BLaER1 treated with 17β-estradiol and CSF1 and Interleukin-3, amounts not matched to agents 10 nM and 100 nM (cell line): ENCODE results near the gene GALNT2.

Source experiments
- H3K27ac ChIP-seq, 11 experiments: shearing (Covaris generic); formaldehyde crosslinking; 2 replicates each; pipeline ENCODE4 v1.8.1; 2022
- H3K27me3 ChIP-seq, 11 experiments: shearing (Covaris generic); formaldehyde crosslinking; 2 replicates each; pipeline ENCODE4 v1.8.1; 2022
- H3K36me3 ChIP-seq, 11 experiments: shearing (Covaris generic); formaldehyde crosslinking; 2 replicates each; pipeline ENCODE4 v1.8.1; 2022
- H3K4me1 ChIP-seq, 10 experiments: shearing (Covaris generic); formaldehyde crosslinking; 2 replicates each; pipeline ENCODE4 v1.8.1; 2022
- H3K4me2 ChIP-seq, 11 experiments: shearing (Covaris generic); formaldehyde crosslinking; 2 replicates each; pipeline ENCODE4 v1.8.1; 2022
- H3K4me3 ChIP-seq, 10 experiments: shearing (Covaris generic); formaldehyde crosslinking; 2 replicates each; pipeline ENCODE4 v1.8.1; 2022
- H3K9ac ChIP-seq, 11 experiments: shearing (Covaris generic); formaldehyde crosslinking; 2 replicates each; pipeline ENCODE4 v1.8.1; 2022
- H3K9me3 ChIP-seq, 11 experiments: shearing (Covaris generic); formaldehyde crosslinking; replicated peaks in 1 of 11; 2 replicates each; pipeline ENCODE4 v1.8.1; 2022
- H4K20me1 ChIP-seq, 11 experiments: shearing (Covaris generic); formaldehyde crosslinking; 2 replicates each; pipeline ENCODE4 v1.8.1; 2022
- Cebpa-rat ChIP-seq, 11 experiments: shearing (Covaris generic); IDR thresholded peaks; 2 replicates each; pipeline ENCODE4 v1.8.1; 2022

GALNT2 gene

GRCh38 chr1:230110971-230111370, 43.9 kb downstream of the GALNT2 start:
- peaks cover 94 to 100% (median 100%) of the 10 kb centered on the region in 10 experiments for H3K4me1 ChIP-seq
- H3K4me2 ChIP-seq, result peak overlapping the region; percentile 91 to 99 (median 94); a peak in 19 of 22 replicates
- H4K20me1 ChIP-seq, result peaks cover 40 to 86% (median 74%) of the 10 kb centered on the region in 11 experiments; a peak in 20 of 22 replicates
- no peaks in the 10 kb centered on the region for H3K27me3 ChIP-seq
- peak overlapping the region in 2 of 10 experiments; percentile 63 to 66; a peak in 2 of 20 replicates for H3K4me3 ChIP-seq
- H3K36me3 ChIP-seq, result peaks cover 0 to 29% (median 0%) of the 10 kb centered on the region in 11 experiments; a peak in 4 of 22 replicates
- no peak for TF ChIP-seq Cebpa-rat (IDR thresholded peaks at IDR 0.05)
- peak overlapping the region in 4 of 11 experiments; percentile 34 to 83 (median 60); a peak in 3 of 22 replicates for H3K9ac ChIP-seq
- 0 out of 22 replicates have a peak overlapping the region, but pooled peaks of 1 of the 11 experiments have one; percentile 47 for H3K27ac ChIP-seq
- no peaks in the 10 kb centered on the region for H3K9me3 ChIP-seq

- peaks cover 29 to 81% (median 62%) of the 10 kb centered on the region in 11 experiments; a peak in 20 of 22 replicates for H4K20me1 ChIP-seq
- peak overlapping the region; percentile 91 to 99 (median 94) for H3K4me2 ChIP-seq
- peaks cover 0 to 31% (median 0%) of the 10 kb centered on the region in 11 experiments; a peak in 4 of 22 replicates for H3K36me3 ChIP-seq
- H3K9me3 ChIP-seq, result no peaks in the 10 kb centered on the region
- TF ChIP-seq Cebpa-rat (IDR thresholded peaks at IDR 0.05), result no peak
- H3K27ac ChIP-seq, result peak overlapping the region in 10 of 11 experiments; percentile 64 to 93 (median 82); a peak in 19 of 22 replicates
- peak overlapping the region in 10 of 11 experiments; percentile 17 to 83 (median 72); a peak in 16 of 22 replicates for H3K9ac ChIP-seq
- H3K4me3 ChIP-seq, result peak overlapping the region in 8 of 10 experiments; percentile 31 to 66 (median 51); a peak in 15 of 20 replicates
- peaks cover 94 to 100% (median 100%) of the 10 kb centered on the region in 10 experiments for H3K4me1 ChIP-seq
- no peaks in the 10 kb centered on the region for H3K27me3 ChIP-seq
Observed at GRCh38 chr1:230112131-230112701, 45.2 kb downstream of the GALNT2 start.

GRCh38 chr1:230112782-230113181, 45.7 kb downstream of the GALNT2 start:
- no peaks in the 10 kb centered on the region for H3K27me3 ChIP-seq
- peaks cover 94 to 100% (median 100%) of the 10 kb centered on the region in 10 experiments for H3K4me1 ChIP-seq
- peaks cover 0 to 30% (median 0%) of the 10 kb centered on the region in 11 experiments; a peak in 3 of 22 replicates for H3K36me3 ChIP-seq
- H3K9ac ChIP-seq, result peak overlapping the region in 10 of 11 experiments; percentile 17 to 83 (median 72); a peak in 17 of 22 replicates
- H3K27ac ChIP-seq, result peak overlapping the region in 10 of 11 experiments; percentile 64 to 93 (median 82); a peak in 20 of 22 replicates
- peak overlapping the region in 8 of 10 experiments; percentile 31 to 66 (median 51); a peak in 17 of 20 replicates for H3K4me3 ChIP-seq
- peak overlapping the region; percentile 91 to 99 (median 94) for H3K4me2 ChIP-seq
- peaks cover 27 to 80% (median 58%) of the 10 kb centered on the region in 11 experiments; a peak in 20 of 22 replicates for H4K20me1 ChIP-seq
- TF ChIP-seq Cebpa-rat (IDR thresholded peaks at IDR 0.05), result no peak
- H3K9me3 ChIP-seq, result no peaks in the 10 kb centered on the region

- Histone ChIP-seq H3K27ac (peak overlapping the region in 10 of 11 experiments; percentile 64 to 93 (median 82); a peak in 19 of 22 replicates), H3K9ac (peak overlapping the region in 10 of 11 experiments; percentile 61 to 83 (median 72); a peak in 19 of 22 replicates), H3K36me3 (peaks cover 0 to 30% (median 0%) of the 10 kb centered on the region in 11 experiments; a peak in 2 of 22 replicates), H3K27me3 (no peaks in the 10 kb centered on the region), H3K9me3 (no peaks in the 10 kb centered on the region), H3K4me2 (peak overlapping the region; percentile 91 to 99 (median 94)), H3K4me1 (peaks cover 94 to 100% (median 100%) of the 10 kb centered on the region in 10 experiments), H4K20me1 (peaks cover 23 to 81% (median 53%) of the 10 kb centered on the region in 11 experiments; a peak in 20 of 22 replicates), H3K4me3 (peak overlapping the region in 8 of 10 experiments; percentile 39 to 66 (median 52); a peak in 13 of 20 replicates)
- no peak for TF ChIP-seq Cebpa-rat (IDR thresholded peaks at IDR 0.05)
Observed at GRCh38 chr1:230113235-230113592, 46.2 kb downstream of the GALNT2 start.

GRCh38 chr1:230113593-230114236, 46.7 kb downstream of the GALNT2 start:
- peaks cover 22 to 81% (median 48%) of the 10 kb centered on the region in 11 experiments; a peak in 20 of 22 replicates for H4K20me1 ChIP-seq
- no peaks in the 10 kb centered on the region for H3K27me3 ChIP-seq
- H3K4me3 ChIP-seq, result peak overlapping the region; percentile 34 to 66 (median 51)
- H3K4me1 ChIP-seq, result peaks cover 96 to 100% (median 100%) of the 10 kb centered on the region in 10 experiments
- no peak for TF ChIP-seq Cebpa-rat (IDR thresholded peaks at IDR 0.05)
- H3K36me3 ChIP-seq, result peaks cover 0 to 30% (median 0%) of the 10 kb centered on the region in 11 experiments; a peak in 2 of 22 replicates
- peak overlapping the region; percentile 61 to 83 (median 71) for H3K9ac ChIP-seq
- H3K27ac ChIP-seq, result peak overlapping the region; percentile 43 to 93 (median 82); a peak in 21 of 22 replicates
- H3K4me2 ChIP-seq, result peak overlapping the region; percentile 91 to 99 (median 94)
- H3K9me3 ChIP-seq, result no peaks in the 10 kb centered on the region

GRCh38 chr1:230114237-230114651, 47.2 kb downstream of the GALNT2 start:
- peak overlapping the region; percentile 91 to 99 (median 94) for H3K4me2 ChIP-seq
- peaks cover 22 to 78% (median 43%) of the 10 kb centered on the region in 11 experiments; a peak in 20 of 22 replicates for H4K20me1 ChIP-seq
- peak overlapping the region; percentile 61 to 83 (median 71) for H3K9ac ChIP-seq
- H3K4me3 ChIP-seq, result peak overlapping the region; percentile 34 to 66 (median 51)
- H3K36me3 ChIP-seq, result peaks cover 0 to 30% (median 0%) of the 10 kb centered on the region in 11 experiments; a peak in 2 of 22 replicates
- no peaks in the 10 kb centered on the region for H3K27me3 ChIP-seq
- no peak for TF ChIP-seq Cebpa-rat (IDR thresholded peaks at IDR 0.05)
- H3K9me3 ChIP-seq, result no peaks in the 10 kb centered on the region
- peak overlapping the region; percentile 43 to 93 (median 82); a peak in 21 of 22 replicates for H3K27ac ChIP-seq
- peaks cover 96 to 100% (median 100%) of the 10 kb centered on the region in 10 experiments for H3K4me1 ChIP-seq

GRCh38 chr1:230117694-230118093, 50.7 kb downstream of the GALNT2 start:
- Histone ChIP-seq H4K20me1 (peaks cover 0 to 78% (median 26%) of the 10 kb centered on the region in 11 experiments; a peak in 15 of 22 replicates), H3K27ac (peak overlapping the region in 9 of 11 experiments; percentile 40 to 93 (median 82); a peak in 18 of 22 replicates), H3K9me3 (no peaks in the 10 kb centered on the region), H3K9ac (peak overlapping the region in 8 of 11 experiments; percentile 40 to 83 (median 71); a peak in 16 of 22 replicates), H3K4me3 (peak overlapping the region in 7 of 10 experiments; percentile 1 to 66 (median 37); a peak in 6 of 20 replicates), H3K4me1 (peaks cover 94 to 100% (median 100%) of the 10 kb centered on the region in 10 experiments), H3K27me3 (no peaks in the 10 kb centered on the region), H3K36me3 (peaks cover 0 to 46% (median 0%) of the 10 kb centered on the region in 11 experiments; a peak in 5 of 22 replicates), H3K4me2 (peak overlapping the region; percentile 77 to 99 (median 94))
- TF ChIP-seq Cebpa-rat (IDR thresholded peaks at IDR 0.05), result peak in 3 of 11 experiments; percentile 19 to 67 (median 46); a peak in 5 of 22 replicates

- peaks cover 94 to 100% (median 100%) of the 10 kb centered on the region in 10 experiments for H3K4me1 ChIP-seq
- peak overlapping the region in 9 of 11 experiments; percentile 15 to 93 (median 82); a peak in 17 of 22 replicates for H3K27ac ChIP-seq
Observed at GRCh38 chr1:230119340-230119739, 52.3 kb downstream of the GALNT2 start.

More at GRCh38 chr1:230119340-230119739, 52.3 kb downstream of the GALNT2 start:
- no peak for TF ChIP-seq Cebpa-rat (IDR thresholded peaks at IDR 0.05)
- peak overlapping the region in 2 of 10 experiments; percentile 20 to 66; a peak in 2 of 20 replicates for H3K4me3 ChIP-seq
- peaks cover 0 to 42% (median 0%) of the 10 kb centered on the region in 11 experiments; a peak in 5 of 22 replicates for H3K36me3 ChIP-seq
- H3K9me3 ChIP-seq, result no peaks in the 10 kb centered on the region
- H3K27me3 ChIP-seq, result no peaks in the 10 kb centered on the region
- H3K4me2 ChIP-seq, result peak overlapping the region; percentile 77 to 99 (median 94)
- H4K20me1 ChIP-seq, result peaks cover 0 to 72% (median 30%) of the 10 kb centered on the region in 11 experiments; a peak in 16 of 22 replicates
- H3K9ac ChIP-seq, result peak overlapping the region in 7 of 11 experiments; percentile 60 to 83 (median 80); a peak in 14 of 22 replicates
